Endothelial cell of umbilical vein (primary cell): ENCODE results near the gene PBX3. TPM values are rescaled to one million over a fixed set of nuclear protein-coding genes. Genes with fewer than 3 reads are reported as not detected.

ENCODE experiments used
- BruUV-seq: library from RNA; stranded (reverse); fragments of 400-500 nt; replicated peaks from 2 replicates; lab custom pipeline; 2021; lab: Mats Ljungman, UMichigan
- CTCF ChIA-PET: fragments of 300-600, 350-600 bp; sonication (Branson Sonifier 250); formaldehyde crosslinking; loops from one replicate; lab custom pipeline; 2021; ENCODE audit warnings: antibody characterized with exemption, inconsistent platforms; lab: Charles Lee
- POLR2A ChIA-PET: fragments of 300-600, 350-600 bp; sonication (Branson Sonifier 250); formaldehyde crosslinking; loops from one replicate; lab custom pipeline; 2021; ENCODE audit warnings: antibody characterized with exemption, inconsistent platforms; lab: Charles Lee
- DNase-seq: peaks from one replicate; pipeline ENCODE4 v3.0.0-alpha.2; 2011; ENCODE audit warnings: low read depth, low spot score
- FAIRE-seq: peaks from 2 replicates; lab custom pipeline; 2011; peaks lifted over from hg19 to GRCh38; lab: Jason Lieb, UNC
- H2AFZ ChIP-seq: 2 replicates; pipeline ENCODE4 v1.6.0; 2012; ENCODE audit warnings: low read depth, low read length, control low read depth, inconsistent platforms
- H3K27ac ChIP-seq: 2 replicates; pipeline ENCODE4 v1.5.1; 2011; ENCODE audit warnings: low read depth, mild to moderate bottlenecking, control low read depth, low read length, moderate library complexity; ENCODE audit not compliant: insufficient read depth
- H3K27me3 ChIP-seq, 2 experiments: 2 replicates each; pipeline versions ENCODE4 v1.6.0 to v1.6.1; 2011; ENCODE audit warnings: low read length in 2 of 2, mixed read lengths in 1 of 2; ENCODE audit not compliant: control insufficient read depth in 2 of 2, insufficient read depth in 2 of 2
- H3K36me3 ChIP-seq, 2 experiments: 2 replicates in 1 of 2; 3 replicates in 1 of 2; pipeline ENCODE4 v1.5.1; 2011; ENCODE audit warnings: low read length in 2 of 2, mild to moderate bottlenecking in 1 of 2, moderate library complexity in 1 of 2; ENCODE audit not compliant: control insufficient read depth in 2 of 2, insufficient read depth in 2 of 2; ENCODE audit errors: extremely low read depth in 1 of 2
- H3K4me1 ChIP-seq: 3 replicates; pipeline ENCODE4 v1.5.1; 2011; ENCODE audit warnings: mild to moderate bottlenecking, low read length; ENCODE audit not compliant: control insufficient read depth, insufficient read depth; ENCODE audit errors: extremely low read depth
- H3K4me2 ChIP-seq: 2 replicates; pipeline ENCODE4 v1.6.1; 2011; ENCODE audit warnings: low read length, control low read depth, mixed read lengths; ENCODE audit not compliant: insufficient read depth
- H3K4me3 ChIP-seq, 3 experiments: fragments of 200-600 bp in 1 of 3; sonication (generic), shearing (Covaris generic) in 1 of 3; replicated peaks in 1 of 3; 2 replicates each; pipeline ENCODE4 v1.5.1; 2011 to 2016; ENCODE audit warnings: control low read depth in 3 of 3, low read length in 3 of 3, mild to moderate bottlenecking in 2 of 3, inconsistent platforms in 1 of 3, low read depth in 1 of 3, moderate library complexity in 1 of 3; ENCODE audit not compliant: insufficient read depth in 1 of 3
- H3K79me2 ChIP-seq: 2 replicates; pipeline ENCODE4 v1.6.0; 2012; ENCODE audit warnings: low read length, inconsistent platforms; ENCODE audit not compliant: control insufficient read depth, insufficient read depth
- H3K9ac ChIP-seq: replicated peaks from 2 replicates; pipeline ENCODE3; 2011; ENCODE audit warnings: low read length, control low read depth; ENCODE audit not compliant: insufficient read depth; ENCODE audit errors: extremely low read depth
- H3K9me1 ChIP-seq: replicated peaks from 3 replicates; pipeline ENCODE4 v1.6.0; 2011; ENCODE audit warnings: mild to moderate bottlenecking, low read length; ENCODE audit not compliant: control insufficient read depth, insufficient read depth; ENCODE audit errors: extremely low read depth
- H3K9me3 ChIP-seq: replicated peaks from 2 replicates; pipeline ENCODE4 v1.5.1; 2012; ENCODE audit warnings: low read length, inconsistent platforms; ENCODE audit not compliant: control insufficient read depth, insufficient read depth
- H4K20me1 ChIP-seq: replicated peaks from 2 replicates; pipeline ENCODE3; 2011; ENCODE audit warnings: mild to moderate bottlenecking, low read length; ENCODE audit not compliant: control insufficient read depth, insufficient read depth; ENCODE audit errors: extremely low read depth
- EZH2 ChIP-seq: IDR thresholded peaks from 2 replicates; pipeline ENCODE4 v1.6.1; 2012; ENCODE audit warnings: borderline replicate concordance, low read depth, mild to moderate bottlenecking, moderate library complexity, low read length, inconsistent platforms; ENCODE audit not compliant: severe bottlenecking
- FOS ChIP-seq: IDR thresholded peaks from 2 replicates; pipeline ENCODE4 v1.6.1; 2011; ENCODE audit warnings: mild to moderate bottlenecking, low read length, moderate library complexity, borderline replicate concordance; ENCODE audit not compliant: insufficient read depth
- GATA2 ChIP-seq: IDR thresholded peaks from 2 replicates; pipeline ENCODE4 v1.7.0; 2011; ENCODE audit warnings: low read depth, mild to moderate bottlenecking, moderate library complexity, mixed read lengths, low read length; ENCODE audit not compliant: insufficient read length, insufficient read depth
- JUN ChIP-seq: IDR thresholded peaks from 2 replicates; pipeline ENCODE4 v1.6.1; 2011; ENCODE audit warnings: borderline replicate concordance, low read depth; ENCODE audit not compliant: insufficient read length, insufficient read depth
- MYC ChIP-seq: IDR thresholded peaks from one replicate; pipeline ENCODE4 v1.6.1; 2011; ENCODE audit warnings: mild to moderate bottlenecking, low read depth, low read length
- POLR2A ChIP-seq: IDR thresholded peaks from 2 replicates; pipeline ENCODE4 v1.6.1; 2012; ENCODE audit warnings: low read depth, mild to moderate bottlenecking, control low read depth, low read length
- POLR2AphosphoS5 ChIP-seq: IDR thresholded peaks from 2 replicates; pipeline ENCODE4 v1.6.1; 2012; ENCODE audit warnings: low read depth, mild to moderate bottlenecking, control low read depth, low read length, moderate library complexity; ENCODE audit not compliant: insufficient read depth
- dilution Hi-C: fragments of 300-500 bp; cut with MboI; formaldehyde crosslinking; loops from one replicate; pipeline ENCODE4 v1.15.0; 2019; ENCODE audit warnings: low sequenced_read_pairs; ENCODE audit not compliant: extremely low pct_ligation_motif_present
- intact Hi-C: fragments of 100-400 bp; cut with micrococcal nuclease; formaldehyde crosslinking; loops from one replicate; pipeline ENCODE4 v1.10.0; 2022
- polyA plus RNA-seq, 4 experiments: library from polyadenylated mRNA; depleted of rRNA in 3 of 4; stranded (reverse) in 3 of 4; unstranded in 1 of 4; fragments of >200 nt; gene quantifications; 2 replicates each; pipeline versions ENCODE4 v1.2.1 to v1.2.3, GENCODE V29; 2011 to 2012; ENCODE audit warnings: missing spikeins in 1 of 4
- total RNA-seq: library from RNA; stranded (reverse); gene quantifications from 2 replicates; pipeline ENCODE4 v1.2.3, GENCODE V29; 2021
- TF ChIP-seq, protein P1 (sequence below), 2 donors: IDR thresholded peaks; 1 replicate in 1 of 2; 2 replicates in 1 of 2; pipeline ENCODE4 v1.5.1; 2011; ENCODE audit warnings: low read length in 2 of 2, mild to moderate bottlenecking in 2 of 2, moderate library complexity in 2 of 2, control low read depth in 1 of 2, inconsistent platforms in 1 of 2, low read depth in 1 of 2; ENCODE audit not compliant: insufficient read depth in 1 of 2; ENCODE audit errors: extremely low read depth in 1 of 2
- TF ChIP-seq, protein P2 (sequence below): IDR thresholded peaks from 2 replicates; pipeline ENCODE4 v1.6.1; 2011; ENCODE audit not compliant: insufficient read depth, insufficient read length

PBX3 gene
- total and polyA plus RNA-seq, 2 donors (not counting 3 experiments of a cell fraction or from before 2014, with no cell fraction given), result 18.8 to 42.0 TPM

DNA sequence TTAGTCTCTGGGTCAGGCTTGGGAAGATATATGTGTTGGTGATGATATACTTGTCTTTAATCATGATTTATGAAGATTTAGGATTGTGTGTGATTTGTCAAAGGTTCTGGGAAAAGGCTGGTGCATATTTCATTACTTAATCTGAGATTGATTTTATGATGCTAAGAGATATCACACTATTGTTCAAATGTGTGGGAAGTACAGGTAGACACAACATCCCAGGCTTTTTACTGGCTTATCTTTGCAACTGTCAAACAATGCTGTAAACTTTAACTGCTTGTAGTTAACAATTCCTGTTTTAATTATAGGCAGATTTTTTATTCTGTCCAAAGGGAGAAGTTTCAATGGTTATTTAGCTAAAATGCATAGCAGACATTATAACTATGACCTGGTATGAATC lies 23.9 kb downstream of the PBX3 start:
- dilution Hi-C loops (no loop called here), intact Hi-C loops (no loop called here)
- TF ChIP-seq, protein P1, sequence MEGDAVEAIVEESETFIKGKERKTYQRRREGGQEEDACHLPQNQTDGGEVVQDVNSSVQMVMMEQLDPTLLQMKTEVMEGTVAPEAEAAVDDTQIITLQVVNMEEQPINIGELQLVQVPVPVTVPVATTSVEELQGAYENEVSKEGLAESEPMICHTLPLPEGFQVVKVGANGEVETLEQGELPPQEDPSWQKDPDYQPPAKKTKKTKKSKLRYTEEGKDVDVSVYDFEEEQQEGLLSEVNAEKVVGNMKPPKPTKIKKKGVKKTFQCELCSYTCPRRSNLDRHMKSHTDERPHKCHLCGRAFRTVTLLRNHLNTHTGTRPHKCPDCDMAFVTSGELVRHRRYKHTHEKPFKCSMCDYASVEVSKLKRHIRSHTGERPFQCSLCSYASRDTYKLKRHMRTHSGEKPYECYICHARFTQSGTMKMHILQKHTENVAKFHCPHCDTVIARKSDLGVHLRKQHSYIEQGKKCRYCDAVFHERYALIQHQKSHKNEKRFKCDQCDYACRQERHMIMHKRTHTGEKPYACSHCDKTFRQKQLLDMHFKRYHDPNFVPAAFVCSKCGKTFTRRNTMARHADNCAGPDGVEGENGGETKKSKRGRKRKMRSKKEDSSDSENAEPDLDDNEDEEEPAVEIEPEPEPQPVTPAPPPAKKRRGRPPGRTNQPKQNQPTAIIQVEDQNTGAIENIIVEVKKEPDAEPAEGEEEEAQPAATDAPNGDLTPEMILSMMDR (IDR thresholded peaks at IDR 0.05; ENCODE audit: extremely low read depth in 1 of 2, insufficient read depth in 1 of 2, low read depth in 1 of 2, low read length in 2 of 2), result no peak
- TF ChIP-seq MYC, result no peak
- TF ChIP-seq, protein P2, sequence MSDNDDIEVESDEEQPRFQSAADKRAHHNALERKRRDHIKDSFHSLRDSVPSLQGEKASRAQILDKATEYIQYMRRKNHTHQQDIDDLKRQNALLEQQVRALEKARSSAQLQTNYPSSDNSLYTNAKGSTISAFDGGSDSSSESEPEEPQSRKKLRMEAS, result no peak
- no peak for TF ChIP-seq JUN
- no peak for TF ChIP-seq FOS
- no peak for TF ChIP-seq EZH2
- no peak for TF ChIP-seq POLR2AphosphoS5
- no peak for TF ChIP-seq GATA2
- no peak for TF ChIP-seq POLR2A
- Histone ChIP-seq H3K27ac (no peak overlapping the region), H3K9me1 (no peaks in the 10 kb centered on the region), H3K27me3 (no peaks in the 10 kb centered on the region), H3K4me2 (no peak overlapping the region), H3K4me1 (no peaks in the 10 kb centered on the region), H3K36me3 (no peaks in the 10 kb centered on the region), H3K4me3 (no peak overlapping the region), H4K20me1 (no peaks in the 10 kb centered on the region), H3K9me3 (no peaks in the 10 kb centered on the region), H3K79me2 (peaks cover 41% of the 10 kb centered on the region), H3K9ac (no peak overlapping the region), H2AFZ (no peak overlapping the region)
- DNase-seq (no peak), FAIRE-seq (no peak)
- CTCF ChIA-PET, result no interaction called here
- POLR2A ChIA-PET, result no interaction called here
- BruUV-seq, result no TSS peak
